ENCODE results near the gene ATG4D. TPM values are rescaled to one million over a fixed set of nuclear protein-coding genes. Genes with fewer than 3 reads are reported as not detected.

ATG4D gene
- total RNA-seq, 1 donor from 2014 or later = 5.1 TPM

GRCh38 chr19:10544753-10545251 lies 1.1 kb downstream of the ATG4D start:
- Mint-ChIP-seq H3K27ac (peak overlapping the region; percentile 78), H3K36me3 (no peaks in the 10 kb centered on the region), H3K27me3 (ENCODE audit: insufficient read depth, low read depth) (peaks cover 8% of the 10 kb centered on the region), H3K4me1 (peaks cover 10% of the 10 kb centered on the region), H3K9me3 (no peaks in the 10 kb centered on the region), H3K4me3 (peak overlapping the region; percentile 95)
- Histone ChIP-seq H4K20me1 (ENCODE audit: low read depth) (peaks cover 8% of the 10 kb centered on the region), H3K4me2 (peak overlapping the region; percentile 86), H3K9ac (no peak overlapping the region), H3K27ac (no peak overlapping the region), H2AFZ (replicated peaks) (no peak overlapping the region), H3K9me3 (ENCODE audit: low read depth) (no peaks in the 10 kb centered on the region), H3K27me3 (no peaks in the 10 kb centered on the region), H3F3A (ENCODE audit: low read depth) (peaks cover 9% of the 10 kb centered on the region), H3K79me2 (ENCODE audit: low read depth) (peaks cover 19% of the 10 kb centered on the region), H3K36me3 (no peaks in the 10 kb centered on the region), H3K4me3 (peak overlapping the region; percentile 93), H3K4me1 (no peaks in the 10 kb centered on the region)
- no peak for TF ChIP-seq EZH2phosphoT487 (IDR thresholded peaks at IDR 0.05)
- TF ChIP-seq CTCF (IDR thresholded peaks at IDR 0.05) = no peak
- no peak for TF ChIP-seq EZH2 (IDR thresholded peaks at IDR 0.05)
- peak; percentile 33 for DNase-seq (ENCODE audit: low spot score)

GRCh38 chr19:10546817-10547216 lies 3.1 kb downstream of the ATG4D start:
- no peak for DNase-seq (ENCODE audit: low spot score)
- Mint-ChIP-seq H3K27me3 (ENCODE audit: insufficient read depth, low read depth) (peaks cover 8% of the 10 kb centered on the region), H3K36me3 (peaks cover 9% of the 10 kb centered on the region), H3K4me3 (no peak overlapping the region), H3K9me3 (no peaks in the 10 kb centered on the region), H3K4me1 (peaks cover 8% of the 10 kb centered on the region), H3K27ac (no peak overlapping the region)
- H3F3A ChIP-seq (ENCODE audit: low read depth) = peaks cover 5% of the 10 kb centered on the region
- peaks cover 19% of the 10 kb centered on the region for H3K79me2 ChIP-seq (ENCODE audit: low read depth)
- H3K9me3 ChIP-seq (ENCODE audit: low read depth) = no peaks in the 10 kb centered on the region
- peaks cover 8% of the 10 kb centered on the region for H4K20me1 ChIP-seq (ENCODE audit: low read depth)
- no peak overlapping the region for H3K4me3 ChIP-seq
- no peak overlapping the region for H3K9ac ChIP-seq
- H3K27ac ChIP-seq = no peak overlapping the region
- TF ChIP-seq EZH2 (IDR thresholded peaks at IDR 0.05) = no peak
- TF ChIP-seq EZH2phosphoT487 (IDR thresholded peaks at IDR 0.05) = no peak
- TF ChIP-seq CTCF (IDR thresholded peaks at IDR 0.05) = no peak
- no peaks in the 10 kb centered on the region for H3K4me1 ChIP-seq
- H3K4me2 ChIP-seq = no peak overlapping the region
- no peaks in the 10 kb centered on the region for H3K36me3 ChIP-seq
- H3K27me3 ChIP-seq = no peaks in the 10 kb centered on the region
- no peak overlapping the region for H2AFZ ChIP-seq (replicated peaks)

GRCh38 chr19:10548746-10549276 lies 5.1 kb downstream of the ATG4D start:
- H3K36me3 ChIP-seq = no peaks in the 10 kb centered on the region
- peaks cover 13% of the 10 kb centered on the region for H3K36me3 Mint-ChIP-seq

More at GRCh38 chr19:10548746-10549276, 5.1 kb downstream of the ATG4D start:
- peaks cover 19% of the 10 kb centered on the region for H3K79me2 ChIP-seq (ENCODE audit: low read depth)
- no peaks in the 10 kb centered on the region for H3K9me3 ChIP-seq (ENCODE audit: low read depth)
- H3K4me3 ChIP-seq = no peak overlapping the region
- H3K27me3 ChIP-seq = no peaks in the 10 kb centered on the region
- no peak overlapping the region for H3K27ac ChIP-seq
- peaks cover 15% of the 10 kb centered on the region for H3F3A ChIP-seq (ENCODE audit: low read depth)
- Mint-ChIP-seq H3K9me3 (no peaks in the 10 kb centered on the region), H3K4me3 (no peak overlapping the region), H3K4me1 (peaks cover 5% of the 10 kb centered on the region), H3K27ac (no peak overlapping the region), H3K27me3 (ENCODE audit: insufficient read depth, low read depth) (peaks cover 3% of the 10 kb centered on the region)
- no peak for DNase-seq (ENCODE audit: low spot score)
- H3K9ac ChIP-seq = no peak overlapping the region
- no peaks in the 10 kb centered on the region for H3K4me1 ChIP-seq
- H4K20me1 ChIP-seq (ENCODE audit: low read depth) = peaks cover 8% of the 10 kb centered on the region
- TF ChIP-seq EZH2 (IDR thresholded peaks at IDR 0.05) (no peak), EZH2phosphoT487 (IDR thresholded peaks at IDR 0.05) (no peak), CTCF (IDR thresholded peaks at IDR 0.05) (no peak)
- no peak overlapping the region for H2AFZ ChIP-seq (replicated peaks)
- no peak overlapping the region for H3K4me2 ChIP-seq
